GM23338 (cell line): ENCODE measurements around the gene ARHGEF10L. TPM values are rescaled to one million over a fixed set of nuclear protein-coding genes. Genes with fewer than 3 reads are reported as not detected.

Experiments
- ATAC-seq: fragments of 200-7000 bp; cut with Tn5 transposase; 3 replicates; pipeline ENCODE4 v1.9.1; 2020
- DNase-seq: peaks from one replicate; pipeline ENCODE4 v3.0.0-alpha.2; 2015; ENCODE audit warnings: low spot score
- H2AFZ ChIP-seq: fragments of 200-600 bp; sonication (generic); 2 replicates; pipeline ENCODE4 v1.8.0; 2016; ENCODE audit warnings: antibody characterized with exemption, mild to moderate bottlenecking, moderate library complexity
- H3F3A ChIP-seq: fragments of 200-600 bp; sonication (generic); replicated peaks from 2 replicates; pipeline ENCODE4 v1.8.0; 2017; ENCODE audit warnings: antibody characterized with exemption, mixed run types, low read depth
- H3K27ac ChIP-seq: fragments of 200-600 bp; sonication (generic); 2 replicates; pipeline ENCODE4 v1.6.1; 2016; ENCODE audit warnings: low read depth
- H3K27me3 ChIP-seq: fragments of 200-600 bp; sonication (generic); 2 replicates; pipeline ENCODE4 v1.8.0; 2016; ENCODE audit warnings: mild to moderate bottlenecking, mixed run types, moderate library complexity; ENCODE audit not compliant: insufficient read depth
- H3K36me3 ChIP-seq: fragments of 200-600 bp; sonication (generic); 2 replicates; pipeline ENCODE4 v1.8.0; 2016; ENCODE audit warnings: mild to moderate bottlenecking; ENCODE audit not compliant: insufficient read depth
- H3K4me1 ChIP-seq: fragments of 200-600 bp; sonication (generic); 2 replicates; pipeline ENCODE4 v1.8.0; 2016; ENCODE audit warnings: mild to moderate bottlenecking, moderate library complexity; ENCODE audit not compliant: insufficient read depth
- H3K4me2 ChIP-seq: fragments of 200-600 bp; sonication (generic); 2 replicates; pipeline ENCODE4 v1.7.1; 2017; ENCODE audit warnings: mixed run types
- H3K4me3 ChIP-seq: fragments of 200-600 bp; sonication (generic); 2 replicates; pipeline ENCODE4 v1.6.1; 2016; ENCODE audit warnings: mixed run types
- H3K79me2 ChIP-seq: fragments of 200-600 bp; sonication (generic); replicated peaks from 2 replicates; pipeline ENCODE4 v1.8.0; 2017; ENCODE audit warnings: mild to moderate bottlenecking; ENCODE audit not compliant: insufficient read depth
- H3K9me2 ChIP-seq: fragments of 200-600 bp; sonication (generic); 2 replicates; pipeline ENCODE4 v1.8.0; 2017; ENCODE audit not compliant: insufficient read depth
- H4K20me1 ChIP-seq: fragments of 200-600 bp; sonication (generic); replicated peaks from 2 replicates; pipeline ENCODE4 v1.8.0; 2017; ENCODE audit warnings: mild to moderate bottlenecking; ENCODE audit not compliant: insufficient read depth
- H3K27ac Mint-ChIP-seq: 2 replicates; pipeline ENCODE4 v1.8.0; 2020; ENCODE audit warnings: inconsistent platforms, mild to moderate bottlenecking, moderate library complexity, mixed read lengths
- H3K27me3 Mint-ChIP-seq: 3 replicates; pipeline ENCODE4 v1.8.0; 2022; ENCODE audit warnings: low read depth, mild to moderate bottlenecking, moderate library complexity, mixed read lengths, inconsistent platforms; ENCODE audit not compliant: insufficient read depth, poor library complexity
- H3K36me3 Mint-ChIP-seq: 3 replicates; pipeline ENCODE4 v1.8.0; 2021; ENCODE audit warnings: low read depth, mild to moderate bottlenecking, inconsistent platforms, moderate library complexity, mixed read lengths
- H3K4me1 Mint-ChIP-seq: 3 replicates; pipeline ENCODE4 v1.8.0; 2020; ENCODE audit warnings: mild to moderate bottlenecking, inconsistent platforms, mixed read lengths
- H3K4me3 Mint-ChIP-seq: 3 replicates; pipeline ENCODE4 v1.8.0; 2021; ENCODE audit warnings: moderate library complexity, mild to moderate bottlenecking, inconsistent platforms, mixed read lengths
- H3K9me3 Mint-ChIP-seq: 3 replicates; pipeline ENCODE4 v1.8.0; 2020; ENCODE audit warnings: moderate library complexity, mild to moderate bottlenecking, inconsistent platforms, mixed read lengths
- CTCF ChIP-seq, 2 experiments: fragments of 200-600 bp in 1 of 2; sonication (generic) in 1 of 2; conservative IDR thresholded peaks; 2 replicates each; pipeline versions ENCODE4 v1.5.1 to v1.6.1; 2016 to 2017; ENCODE audit warnings: antibody characterized with exemption in 2 of 2, low read depth in 2 of 2, mild to moderate bottlenecking in 2 of 2, moderate library complexity in 1 of 2
- ETS1 ChIP-seq: IDR thresholded peaks from 2 replicates; pipeline ENCODE4 v1.6.1; 2016; ENCODE audit warnings: antibody characterized with exemption
- EZH2 ChIP-seq: fragments of 200-600 bp; sonication (generic); IDR thresholded peaks from one replicate; pipeline ENCODE4 v1.8.0; 2017; ENCODE audit warnings: antibody characterized with exemption, mild to moderate bottlenecking, low read depth; ENCODE audit not compliant: unreplicated experiment
- EZH2phosphoT487 ChIP-seq: fragments of 200-600 bp; sonication (generic); IDR thresholded peaks from one replicate; pipeline ENCODE4 v1.8.1; 2018; ENCODE audit warnings: antibody characterized with exemption; ENCODE audit not compliant: unreplicated experiment
- JUNB ChIP-seq: IDR thresholded peaks from one replicate; pipeline ENCODE4 v1.6.1; 2016; ENCODE audit warnings: antibody characterized with exemption; ENCODE audit not compliant: unreplicated experiment
- NANOG ChIP-seq: IDR thresholded peaks from 2 replicates; pipeline ENCODE4 v1.6.1; 2016; ENCODE audit warnings: antibody characterized with exemption, borderline replicate concordance
- REST ChIP-seq: IDR thresholded peaks from one replicate; pipeline ENCODE4 v1.6.1; 2018; ENCODE audit warnings: antibody characterized with exemption; ENCODE audit not compliant: unreplicated experiment
- STAT1 ChIP-seq: IDR thresholded peaks from one replicate; pipeline ENCODE4 v1.6.1; 2016; ENCODE audit warnings: antibody characterized with exemption; ENCODE audit not compliant: unreplicated experiment
- ZNF331 ChIP-seq: fragments of 250-450 bp; sonication (Bioruptor Pico); IDR thresholded peaks from 2 replicates; pipeline ENCODE4 v1.5.0; 2020; ENCODE audit warnings: low read depth, mild to moderate bottlenecking, moderate library complexity
- polyA plus RNA-seq: library from polyadenylated mRNA; unstranded; fragments of >200 nt; fragmentation: Nextera tagmentation; extraction: Ambion mirVana; gene quantifications from 2 replicates; pipeline ENCODE4 v1.2.1, GENCODE V29; 2016
- total RNA-seq: library from RNA; depleted of rRNA; stranded (reverse); fragments of >200 nt; shearing (Covaris generic); gene quantifications from 2 replicates; pipeline ENCODE4 v1.2.3, GENCODE V29; 2014
- TF ChIP-seq, protein P1 (sequence below): fragments of 250-450 bp; sonication (Bioruptor Pico); IDR thresholded peaks from 2 replicates; pipeline ENCODE4 v1.5.0; 2020; ENCODE audit warnings: mild to moderate bottlenecking, moderate library complexity

The ARHGEF10L gene
- total and polyA plus RNA-seq, 2 experiments from 2014 or later, result 12.1 to 46.8 TPM

DNA sequence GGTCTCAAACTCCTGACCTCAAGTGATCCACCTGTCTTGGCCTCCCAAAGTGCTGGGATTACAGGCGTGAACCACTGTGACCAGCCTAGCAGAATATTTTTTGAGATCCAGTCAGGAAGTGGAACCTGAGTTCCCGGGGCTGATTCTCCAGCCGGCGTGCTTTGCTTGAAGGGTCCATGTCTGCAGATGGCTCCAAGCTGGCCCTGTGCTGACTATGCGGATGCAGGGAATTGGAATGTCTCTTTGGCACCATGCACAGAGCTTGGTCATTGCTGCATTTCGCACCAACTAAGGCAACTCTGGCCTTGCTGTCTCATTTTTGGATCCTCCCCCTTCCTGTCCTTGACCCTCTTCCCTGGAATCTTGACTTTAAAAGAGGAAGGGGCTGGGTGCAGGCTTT lies 28.1 kb downstream of the ARHGEF10L start:
- no peak overlapping the region for H3K27ac Mint-ChIP-seq

More for the DNA sequence above, 28.1 kb downstream of the ARHGEF10L start:
- peaks cover 12% of the 10 kb centered on the region for H3F3A ChIP-seq
- H3K27ac ChIP-seq, result no peak overlapping the region
- no peak overlapping the region for H3K4me3 Mint-ChIP-seq
- no peak for TF ChIP-seq JUNB
- TF ChIP-seq CTCF (conservative IDR thresholded peaks at IDR 0.05; ENCODE audit: low read depth in 2 of 2), result no peak
- no peak for TF ChIP-seq ETS1
- TF ChIP-seq STAT1, result no peak
- no peak for TF ChIP-seq EZH2
- TF ChIP-seq, protein P1, sequence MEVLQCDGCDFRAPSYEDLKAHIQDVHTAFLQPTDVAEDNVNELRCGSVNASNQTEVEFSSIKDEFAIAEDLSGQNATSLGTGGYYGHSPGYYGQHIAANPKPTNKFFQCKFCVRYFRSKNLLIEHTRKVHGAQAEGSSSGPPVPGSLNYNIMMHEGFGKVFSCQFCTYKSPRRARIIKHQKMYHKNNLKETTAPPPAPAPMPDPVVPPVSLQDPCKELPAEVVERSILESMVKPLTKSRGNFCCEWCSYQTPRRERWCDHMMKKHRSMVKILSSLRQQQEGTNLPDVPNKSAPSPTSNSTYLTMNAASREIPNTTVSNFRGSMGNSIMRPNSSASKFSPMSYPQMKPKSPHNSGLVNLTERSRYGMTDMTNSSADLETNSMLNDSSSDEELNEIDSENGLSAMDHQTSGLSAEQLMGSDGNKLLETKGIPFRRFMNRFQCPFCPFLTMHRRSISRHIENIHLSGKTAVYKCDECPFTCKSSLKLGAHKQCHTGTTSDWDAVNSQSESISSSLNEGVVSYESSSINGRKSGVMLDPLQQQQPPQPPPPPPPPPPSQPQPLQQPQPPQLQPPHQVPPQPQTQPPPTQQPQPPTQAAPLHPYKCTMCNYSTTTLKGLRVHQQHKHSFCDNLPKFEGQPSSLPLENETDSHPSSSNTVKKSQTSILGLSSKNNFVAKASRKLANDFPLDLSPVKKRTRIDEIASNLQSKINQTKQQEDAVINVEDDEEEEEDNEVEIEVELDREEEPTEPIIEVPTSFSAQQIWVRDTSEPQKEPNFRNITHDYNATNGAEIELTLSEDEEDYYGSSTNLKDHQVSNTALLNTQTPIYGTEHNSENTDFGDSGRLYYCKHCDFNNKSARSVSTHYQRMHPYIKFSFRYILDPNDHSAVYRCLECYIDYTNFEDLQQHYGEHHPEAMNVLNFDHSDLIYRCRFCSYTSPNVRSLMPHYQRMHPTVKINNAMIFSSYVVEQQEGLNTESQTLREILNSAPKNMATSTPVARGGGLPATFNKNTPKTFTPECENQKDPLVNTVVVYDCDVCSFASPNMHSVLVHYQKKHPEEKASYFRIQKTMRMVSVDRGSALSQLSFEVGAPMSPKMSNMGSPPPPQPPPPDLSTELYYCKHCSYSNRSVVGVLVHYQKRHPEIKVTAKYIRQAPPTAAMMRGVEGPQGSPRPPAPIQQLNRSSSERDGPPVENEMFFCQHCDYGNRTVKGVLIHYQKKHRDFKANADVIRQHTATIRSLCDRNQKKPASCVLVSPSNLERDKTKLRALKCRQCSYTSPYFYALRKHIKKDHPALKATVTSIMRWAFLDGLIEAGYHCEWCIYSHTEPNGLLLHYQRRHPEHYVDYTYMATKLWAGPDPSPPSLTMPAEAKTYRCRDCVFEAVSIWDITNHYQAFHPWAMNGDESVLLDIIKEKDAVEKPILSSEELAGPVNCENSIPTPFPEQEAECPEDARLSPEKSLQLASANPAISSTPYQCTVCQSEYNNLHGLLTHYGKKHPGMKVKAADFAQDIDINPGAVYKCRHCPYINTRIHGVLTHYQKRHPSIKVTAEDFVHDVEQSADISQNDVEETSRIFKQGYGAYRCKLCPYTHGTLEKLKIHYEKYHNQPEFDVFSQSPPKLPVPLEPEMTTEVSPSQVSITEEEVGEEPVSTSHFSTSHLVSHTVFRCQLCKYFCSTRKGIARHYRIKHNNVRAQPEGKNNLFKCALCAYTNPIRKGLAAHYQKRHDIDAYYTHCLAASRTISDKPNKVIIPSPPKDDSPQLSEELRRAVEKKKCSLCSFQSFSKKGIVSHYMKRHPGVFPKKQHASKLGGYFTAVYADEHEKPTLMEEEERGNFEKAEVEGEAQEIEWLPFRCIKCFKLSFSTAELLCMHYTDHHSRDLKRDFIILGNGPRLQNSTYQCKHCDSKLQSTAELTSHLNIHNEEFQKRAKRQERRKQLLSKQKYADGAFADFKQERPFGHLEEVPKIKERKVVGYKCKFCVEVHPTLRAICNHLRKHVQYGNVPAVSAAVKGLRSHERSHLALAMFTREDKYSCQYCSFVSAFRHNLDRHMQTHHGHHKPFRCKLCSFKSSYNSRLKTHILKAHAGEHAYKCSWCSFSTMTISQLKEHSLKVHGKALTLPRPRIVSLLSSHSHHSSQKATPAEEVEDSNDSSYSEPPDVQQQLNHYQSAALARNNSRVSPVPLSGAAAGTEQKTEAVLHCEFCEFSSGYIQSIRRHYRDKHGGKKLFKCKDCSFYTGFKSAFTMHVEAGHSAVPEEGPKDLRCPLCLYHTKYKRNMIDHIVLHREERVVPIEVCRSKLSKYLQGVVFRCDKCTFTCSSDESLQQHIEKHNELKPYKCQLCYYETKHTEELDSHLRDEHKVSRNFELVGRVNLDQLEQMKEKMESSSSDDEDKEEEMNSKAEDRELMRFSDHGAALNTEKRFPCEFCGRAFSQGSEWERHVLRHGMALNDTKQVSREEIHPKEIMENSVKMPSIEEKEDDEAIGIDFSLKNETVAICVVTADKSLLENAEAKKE (CRISPR knock-in tag), result no peak
- TF ChIP-seq ZNF331 (CRISPR knock-in tag), result no peak
- TF ChIP-seq EZH2phosphoT487, result no peak
- no peak for TF ChIP-seq REST
- no peak for TF ChIP-seq NANOG
- no peak overlapping the region for H3K4me2 ChIP-seq
- H3K9me3 Mint-ChIP-seq, result no peaks in the 10 kb centered on the region
- H4K20me1 ChIP-seq, result peaks cover 6% of the 10 kb centered on the region; the same call in 1 of the 2 replicates
- peaks cover 41% of the 10 kb centered on the region for H3K27me3 Mint-ChIP-seq
- no peaks in the 10 kb centered on the region for H3K9me2 ChIP-seq
- no peaks in the 10 kb centered on the region for H3K36me3 ChIP-seq
- ATAC-seq (no peak), DNase-seq (no peak)
- no peak overlapping the region for H2AFZ ChIP-seq
- no peaks in the 10 kb centered on the region for H3K27me3 ChIP-seq
- H3K4me1 ChIP-seq, result peaks cover 49% of the 10 kb centered on the region
- peaks cover 83% of the 10 kb centered on the region for H3K4me1 Mint-ChIP-seq
- peaks cover 100% of the 10 kb centered on the region for H3K79me2 ChIP-seq
- no peaks in the 10 kb centered on the region; the same call in 2 of the 3 replicates for H3K36me3 Mint-ChIP-seq
- H3K4me3 ChIP-seq, result no peak overlapping the region
